Karpas-422 (cell line): ENCODE measurements around the gene KIRREL3. TPM values are rescaled to one million over a fixed set of nuclear protein-coding genes. Genes with fewer than 3 reads are reported as not detected.

Source experiments
- DNase-seq: peaks from one replicate; pipeline ENCODE4 v3.0.0-alpha.2; 2015
- H2AFZ ChIP-seq: fragments of 200-600 bp; sonication (generic); 2 replicates; pipeline ENCODE4 v1.6.1; 2014; ENCODE audit warnings: antibody characterized with exemption, low read length, mixed read lengths
- H3K27ac ChIP-seq: fragments of 200-600 bp; sonication (generic); 2 replicates; pipeline ENCODE4 v1.5.1; 2014; ENCODE audit warnings: mild to moderate bottlenecking, low read length, moderate library complexity
- H3K27me3 ChIP-seq: fragments of 200-600 bp; sonication (generic); 2 replicates; pipeline ENCODE4 v1.6.1; 2014; ENCODE audit warnings: low read length, mixed read lengths
- H3K36me3 ChIP-seq: fragments of 200-600 bp; sonication (generic); 2 replicates; pipeline ENCODE4 v1.6.1; 2014; ENCODE audit warnings: low read length, mixed read lengths; ENCODE audit not compliant: insufficient read depth
- H3K4me1 ChIP-seq: fragments of 200-600 bp; sonication (generic); 2 replicates; pipeline ENCODE4 v1.6.1; 2014; ENCODE audit warnings: mild to moderate bottlenecking, low read length, mixed read lengths
- H3K4me2 ChIP-seq: fragments of 200-600 bp; sonication (generic); 2 replicates; pipeline ENCODE4 v1.6.1; 2014; ENCODE audit warnings: low read length, low read depth, mild to moderate bottlenecking; ENCODE audit not compliant: poor library complexity, severe bottlenecking
- H3K4me3 ChIP-seq: fragments of 200-600 bp; sonication (generic); 2 replicates; pipeline ENCODE4 v1.5.1; 2014; ENCODE audit warnings: mild to moderate bottlenecking, antibody characterized with exemption, low read length, mixed read lengths
- H3K79me2 ChIP-seq: fragments of 200-600 bp; sonication (generic); 2 replicates; pipeline ENCODE4 v1.6.1; 2014; ENCODE audit warnings: mild to moderate bottlenecking, low read length, mixed read lengths
- H3K9ac ChIP-seq: fragments of 200-600 bp; sonication (generic); 2 replicates; pipeline ENCODE4 v1.6.0; 2014; ENCODE audit warnings: low read length
- H3K9me2 ChIP-seq: fragments of 200-600 bp; sonication (generic), shearing (Covaris generic); replicated peaks from 2 replicates; pipeline ENCODE4 v1.6.0; 2014; ENCODE audit warnings: mild to moderate bottlenecking, low read length, moderate library complexity; ENCODE audit not compliant: insufficient read depth
- H3K9me3 ChIP-seq: fragments of 300-700, 200-600 bp; sonication (generic); 2 replicates; pipeline ENCODE4 v1.6.1; 2014; ENCODE audit warnings: low read length, mixed read lengths
- H4K20me1 ChIP-seq: fragments of 200-600 bp; sonication (generic); 2 replicates; pipeline ENCODE4 v1.6.1; 2014; ENCODE audit warnings: mild to moderate bottlenecking, antibody characterized with exemption, low read length, low read depth; ENCODE audit not compliant: insufficient read depth
- total RNA-seq: library from RNA; depleted of rRNA; stranded (reverse); fragments of >200 nt; shearing (Covaris generic); gene quantifications from 2 replicates; pipeline ENCODE4 v1.2.3, GENCODE V29; 2014; ENCODE audit warnings: low replicate concordance

Gene KIRREL3
- total RNA-seq, 1 experiment from 2014 or later: not detected

GRCh38 chr11:126833065-126833464, 167.5 kb downstream of the KIRREL3 start:
- no peaks in the 10 kb centered on the region for H3K36me3 ChIP-seq
- H4K20me1 ChIP-seq: no peaks in the 10 kb centered on the region
- no peaks in the 10 kb centered on the region for H3K27me3 ChIP-seq
- H3K4me1 ChIP-seq: no peaks in the 10 kb centered on the region
- H2AFZ ChIP-seq: no peak overlapping the region
- no peaks in the 10 kb centered on the region for H3K79me2 ChIP-seq
- H3K9me2 ChIP-seq: no peaks in the 10 kb centered on the region
- no peak for DNase-seq
- H3K4me3 ChIP-seq: no peak overlapping the region
- no peak overlapping the region for H3K9ac ChIP-seq
- H3K9me3 ChIP-seq: no peaks in the 10 kb centered on the region
- no peak overlapping the region for H3K27ac ChIP-seq
- H3K4me2 ChIP-seq: no peak overlapping the region

- no peak overlapping the region for H3K4me2 ChIP-seq
- no peak overlapping the region for H3K9ac ChIP-seq
- no peak overlapping the region for H3K27ac ChIP-seq
- no peaks in the 10 kb centered on the region for H3K27me3 ChIP-seq
- no peak overlapping the region for H3K4me3 ChIP-seq
- no peaks in the 10 kb centered on the region for H3K4me1 ChIP-seq
- no peaks in the 10 kb centered on the region for H3K9me3 ChIP-seq
- H3K9me2 ChIP-seq: no peaks in the 10 kb centered on the region
- DNase-seq: no peak
- no peaks in the 10 kb centered on the region for H3K79me2 ChIP-seq
- H4K20me1 ChIP-seq: no peaks in the 10 kb centered on the region
- no peak overlapping the region for H2AFZ ChIP-seq
- no peaks in the 10 kb centered on the region for H3K36me3 ChIP-seq
Measured at GRCh38 chr11:126832387-126832786, 168.2 kb downstream of the KIRREL3 start.

GRCh38 chr11:126830216-126830806, 170.3 kb downstream of the KIRREL3 start:
- H3K27me3 ChIP-seq: no peaks in the 10 kb centered on the region
- H3K79me2 ChIP-seq: no peaks in the 10 kb centered on the region
- H2AFZ ChIP-seq: no peak overlapping the region
- no peaks in the 10 kb centered on the region for H3K9me3 ChIP-seq
- H3K36me3 ChIP-seq: no peaks in the 10 kb centered on the region
- H3K9me2 ChIP-seq: no peaks in the 10 kb centered on the region
- no peaks in the 10 kb centered on the region for H3K4me1 ChIP-seq
- no peaks in the 10 kb centered on the region for H4K20me1 ChIP-seq
- no peak overlapping the region for H3K27ac ChIP-seq
- no peak for DNase-seq
- no peak overlapping the region for H3K9ac ChIP-seq
- H3K4me3 ChIP-seq: no peak overlapping the region
- no peak overlapping the region for H3K4me2 ChIP-seq

- Histone ChIP-seq H3K9ac (no peak overlapping the region), H2AFZ (no peak overlapping the region), H3K4me2 (no peak overlapping the region), H3K27ac (no peak overlapping the region), H3K79me2 (no peaks in the 10 kb centered on the region), H3K9me2 (no peaks in the 10 kb centered on the region), H3K4me3 (no peak overlapping the region), H3K27me3 (no peaks in the 10 kb centered on the region), H3K9me3 (no peaks in the 10 kb centered on the region), H3K36me3 (no peaks in the 10 kb centered on the region), H4K20me1 (no peaks in the 10 kb centered on the region), H3K4me1 (no peaks in the 10 kb centered on the region)
- no peak for DNase-seq
Measured at GRCh38 chr11:126829716-126830115, 170.9 kb downstream of the KIRREL3 start.

- no peak overlapping the region for H3K4me3 ChIP-seq
- H3K4me2 ChIP-seq: no peak overlapping the region
Measured at GRCh38 chr11:126824035-126824607, 176.4 kb downstream of the KIRREL3 start.

GRCh38 chr11:126823274-126823673, 177.3 kb downstream of the KIRREL3 start:
- Histone ChIP-seq H3K79me2 (no peaks in the 10 kb centered on the region), H4K20me1 (no peaks in the 10 kb centered on the region), H3K27me3 (no peaks in the 10 kb centered on the region), H3K4me2 (no peak overlapping the region), H3K9me3 (no peaks in the 10 kb centered on the region), H3K4me1 (no peaks in the 10 kb centered on the region), H3K36me3 (no peaks in the 10 kb centered on the region), H3K27ac (no peak overlapping the region), H3K9ac (no peak overlapping the region), H2AFZ (no peak overlapping the region), H3K9me2 (no peaks in the 10 kb centered on the region), H3K4me3 (no peak overlapping the region)
- DNase-seq: no peak

More at GRCh38 chr11:126824035-126824607, 176.4 kb downstream of the KIRREL3 start:
- Histone ChIP-seq H3K9ac (no peak overlapping the region), H3K79me2 (no peaks in the 10 kb centered on the region), H2AFZ (no peak overlapping the region), H3K9me3 (no peaks in the 10 kb centered on the region), H3K27me3 (no peaks in the 10 kb centered on the region), H3K4me1 (no peaks in the 10 kb centered on the region), H3K27ac (no peak overlapping the region), H3K9me2 (no peaks in the 10 kb centered on the region), H4K20me1 (no peaks in the 10 kb centered on the region), H3K36me3 (no peaks in the 10 kb centered on the region)
- no peak for DNase-seq

- H2AFZ ChIP-seq: no peak overlapping the region
- no peak overlapping the region for H3K4me3 ChIP-seq
- H3K36me3 ChIP-seq: no peaks in the 10 kb centered on the region
- no peak overlapping the region for H3K27ac ChIP-seq
- no peaks in the 10 kb centered on the region for H3K27me3 ChIP-seq
- no peak overlapping the region for H3K9ac ChIP-seq
- no peak for DNase-seq
- H3K4me1 ChIP-seq: peaks cover 7% of the 10 kb centered on the region
- no peaks in the 10 kb centered on the region for H3K9me3 ChIP-seq
- H4K20me1 ChIP-seq: no peaks in the 10 kb centered on the region
- no peaks in the 10 kb centered on the region for H3K9me2 ChIP-seq
- no peak overlapping the region for H3K4me2 ChIP-seq
- no peaks in the 10 kb centered on the region for H3K79me2 ChIP-seq
Measured at GRCh38 chr11:126821827-126822226, 178.7 kb downstream of the KIRREL3 start.

GRCh38 chr11:126819194-126819593, 181.4 kb downstream of the KIRREL3 start:
- Histone ChIP-seq H4K20me1 (no peaks in the 10 kb centered on the region), H3K27me3 (no peaks in the 10 kb centered on the region), H3K4me1 (peaks cover 12% of the 10 kb centered on the region), H3K9ac (no peak overlapping the region), H3K9me3 (no peaks in the 10 kb centered on the region), H3K4me2 (no peak overlapping the region), H2AFZ (no peak overlapping the region), H3K4me3 (no peak overlapping the region), H3K9me2 (no peaks in the 10 kb centered on the region), H3K36me3 (no peaks in the 10 kb centered on the region), H3K79me2 (no peaks in the 10 kb centered on the region), H3K27ac (no peak overlapping the region)
- DNase-seq: no peak
